Loucy (cell line): ENCODE results near the gene BPTF.

Experiments used
- H2AFZ ChIP-seq: fragments of 200-600 bp; sonication (generic); 2 replicates; pipeline ENCODE4 v1.6.0; 2016; ENCODE audit warnings: antibody characterized with exemption, mild to moderate bottlenecking, low read length, moderate library complexity
- H3F3A ChIP-seq: fragments of 200-600 bp; 2 replicates; pipeline ENCODE4 v1.6.0; 2016; ENCODE audit warnings: antibody characterized with exemption, low read depth, mild to moderate bottlenecking
- H3K27me3 ChIP-seq: fragments of 200-600 bp; sonication (generic); 2 replicates; pipeline ENCODE4 v1.6.1; 2014; ENCODE audit warnings: low read length, mild to moderate bottlenecking; ENCODE audit not compliant: insufficient read depth, poor library complexity, severe bottlenecking
- H3K36me3 ChIP-seq: fragments of 200-600 bp; sonication (generic); 2 replicates; pipeline ENCODE4 v1.6.1; 2016; ENCODE audit warnings: low read length; ENCODE audit not compliant: insufficient read depth
- H3K4me1 ChIP-seq: fragments of 200-600 bp; sonication (generic); 2 replicates; pipeline ENCODE4 v1.5.1; 2014; ENCODE audit warnings: low read length, mild to moderate bottlenecking; ENCODE audit not compliant: insufficient read depth, poor library complexity, severe bottlenecking
- H3K4me2 ChIP-seq: fragments of 200-600 bp; sonication (generic); 2 replicates; pipeline ENCODE4 v1.6.0; 2014; ENCODE audit warnings: antibody characterized with exemption, low read length, low read depth, mild to moderate bottlenecking; ENCODE audit not compliant: poor library complexity, severe bottlenecking
- H3K4me3 ChIP-seq: fragments of 200-600 bp; sonication (generic); 2 replicates; pipeline ENCODE4 v1.5.1; 2014; ENCODE audit warnings: low read length, mild to moderate bottlenecking, mixed read lengths; ENCODE audit not compliant: poor library complexity, severe bottlenecking
- H3K79me2 ChIP-seq: fragments of 200-600 bp; sonication (generic); 2 replicates; pipeline ENCODE4 v1.6.1; 2014; ENCODE audit warnings: low read length; ENCODE audit not compliant: insufficient read depth
- H3K9ac ChIP-seq: fragments of 200-600 bp; sonication (generic); 2 replicates; pipeline ENCODE4 v1.6.0; 2014; ENCODE audit warnings: mild to moderate bottlenecking, low read depth, low read length, moderate library complexity; ENCODE audit not compliant: poor library complexity, severe bottlenecking
- H3K9me2 ChIP-seq: fragments of 200-600 bp; sonication (generic); replicated peaks from 2 replicates; pipeline ENCODE4 v1.6.1; 2016; ENCODE audit warnings: low read depth, low read length, mixed read lengths
- H3K9me3 ChIP-seq: fragments of 200-600 bp; sonication (generic); 2 replicates; pipeline ENCODE4 v1.6.1; 2014; ENCODE audit warnings: mild to moderate bottlenecking, antibody characterized with exemption, low read length, low read depth; ENCODE audit not compliant: insufficient read depth
- H4K20me1 ChIP-seq: fragments of 200-600 bp; sonication (generic); 2 replicates; pipeline ENCODE4 v1.6.0; 2014; ENCODE audit warnings: antibody characterized with exemption, low read length, mild to moderate bottlenecking; ENCODE audit not compliant: insufficient read depth, poor library complexity, severe bottlenecking
- CTCF ChIP-seq: fragments of 200-600 bp; sonication (generic); conservative IDR thresholded peaks from 2 replicates; pipeline ENCODE4 v1.5.1; 2014; ENCODE audit warnings: mild to moderate bottlenecking, antibody characterized with exemption, low read length
- EZH2phosphoT487 ChIP-seq: fragments of 200-600 bp; IDR thresholded peaks from 2 replicates; pipeline ENCODE4 v1.6.1; 2018; ENCODE audit warnings: antibody characterized with exemption, mild to moderate bottlenecking, moderate library complexity, borderline replicate concordance

Gene BPTF

GRCh38 chr17:67837965-67838364, 12.7 kb downstream of the BPTF start:
- H3K9ac ChIP-seq: no peak overlapping the region
- TF ChIP-seq EZH2phosphoT487: no peak
- no peak for TF ChIP-seq CTCF
- H4K20me1 ChIP-seq: peaks cover 95% of the 10 kb centered on the region
- no peak overlapping the region for H3K4me3 ChIP-seq
- H2AFZ ChIP-seq: no peak overlapping the region
- no peaks in the 10 kb centered on the region for H3K9me3 ChIP-seq
- peaks cover 4% of the 10 kb centered on the region; the same call in 1 of the 2 replicates for H3K36me3 ChIP-seq
- H3K4me1 ChIP-seq: peaks cover 53% of the 10 kb centered on the region
- H3K27me3 ChIP-seq: no peaks in the 10 kb centered on the region
- H3K4me2 ChIP-seq: peak overlapping the region; percentile 17
- H3K79me2 ChIP-seq: peaks cover 97% of the 10 kb centered on the region
- H3K9me2 ChIP-seq: no peaks in the 10 kb centered on the region
- peaks cover 4% of the 10 kb centered on the region; the same call in 1 of the 2 replicates for H3F3A ChIP-seq

GRCh38 chr17:67838538-67838937, 13.2 kb downstream of the BPTF start:
- H2AFZ ChIP-seq: no peak overlapping the region
- H3K9ac ChIP-seq: no peak overlapping the region
- H3K79me2 ChIP-seq: peaks cover 96% of the 10 kb centered on the region
- H3K4me2 ChIP-seq: peak overlapping the region; percentile 5
- TF ChIP-seq EZH2phosphoT487 (no peak), CTCF (no peak)
- peaks cover 4% of the 10 kb centered on the region; the same call in 1 of the 2 replicates for H3F3A ChIP-seq
- H3K9me3 ChIP-seq: no peaks in the 10 kb centered on the region
- 0 out of 2 replicates have a peak, but pooled peaks cover 4% of the 10 kb centered on the region for H3K36me3 ChIP-seq
- peaks cover 50% of the 10 kb centered on the region for H3K4me1 ChIP-seq
- H3K9me2 ChIP-seq: no peaks in the 10 kb centered on the region
- H4K20me1 ChIP-seq: peaks cover 94% of the 10 kb centered on the region
- no peaks in the 10 kb centered on the region for H3K27me3 ChIP-seq
- H3K4me3 ChIP-seq: no peak overlapping the region

GRCh38 chr17:67841992-67842391, 16.7 kb downstream of the BPTF start:
- H3F3A ChIP-seq: no peaks in the 10 kb centered on the region
- H3K36me3 ChIP-seq: 0 out of 2 replicates have a peak, but pooled peaks cover 4% of the 10 kb centered on the region
- H3K9me2 ChIP-seq: no peaks in the 10 kb centered on the region
- H2AFZ ChIP-seq: no peak overlapping the region
- peaks cover 30% of the 10 kb centered on the region for H3K4me1 ChIP-seq
- no peaks in the 10 kb centered on the region for H3K27me3 ChIP-seq
- no peak overlapping the region for H3K9ac ChIP-seq
- H3K79me2 ChIP-seq: peaks cover 96% of the 10 kb centered on the region
- H3K4me2 ChIP-seq: peak overlapping the region; percentile 9
- H3K4me3 ChIP-seq: no peak overlapping the region
- TF ChIP-seq CTCF (no peak), EZH2phosphoT487 (no peak)
- H3K9me3 ChIP-seq: no peaks in the 10 kb centered on the region
- peaks cover 86% of the 10 kb centered on the region for H4K20me1 ChIP-seq
